Upper lobe of right lung (tissue), 1 donor: ENCODE measurements around the gene ADAMTSL1. TPM values are rescaled to one million over a fixed set of nuclear protein-coding genes. Genes with fewer than 3 reads are reported as not detected.
"Not testable (repeated sequence)": the region's sequence is repeated elsewhere in the genome, so short reads cannot be mapped to it uniquely, and the experiment has no call there.

ENCODE experiments used
- ATAC-seq: fragments of 200-7000 bp; cut with Tn5 transposase; one replicate; pipeline ENCODE4 v1.9.1; 2020; ENCODE audit warnings: mild to moderate bottlenecking, moderate library complexity
- DNase-seq: peaks from one replicate; pipeline ENCODE4 v3.0.0-alpha.2; 2020
- H3K27ac ChIP-seq: fragments of 200-600 bp; one replicate; pipeline ENCODE4 v1.8.0; 2022
- H3K27me3 ChIP-seq: fragments of 200-600 bp; one replicate; pipeline ENCODE4 v1.8.0; 2022; ENCODE audit warnings: mild to moderate bottlenecking
- H3K36me3 ChIP-seq: fragments of 200-600 bp; one replicate; pipeline ENCODE4 v1.8.0; 2022
- H3K4me1 ChIP-seq: fragments of 200-600 bp; one replicate; pipeline ENCODE4 v1.8.0; 2022
- H3K4me3 ChIP-seq: fragments of 200-600 bp; one replicate; pipeline ENCODE4 v1.8.0; 2022; ENCODE audit warnings: mild to moderate bottlenecking
- H3K9me3 ChIP-seq: fragments of 200-600 bp; one replicate; pipeline ENCODE4 v1.8.0; 2022
- CTCF ChIP-seq: fragments of 200-600 bp; IDR thresholded peaks from one replicate; pipeline ENCODE4 v1.8.0; 2022; ENCODE audit warnings: antibody characterized with exemption
- intact Hi-C: fragments of 100-400 bp; cut with DNase I; formaldehyde crosslinking; loops from one replicate; pipeline ENCODE4 v1.11.0; 2022
- total RNA-seq: library from RNA; stranded (reverse); fragmentation: NEBNext Ultra II Directional; extraction: Animal tissue kit (Norgen Biotek cat#: 25700); gene quantifications from one replicate; pipeline ENCODE4 v1.2.1, GENCODE V29; 2021
- donor health status: DM: no; HTN: yes; CAD: no; lungs with severe emphysema.

ADAMTSL1 gene
- total RNA-seq, 1 donor from 2014 or later: 7.3 TPM

GRCh38 chr9:18864516-18864915 lies 390.6 kb downstream of the ADAMTSL1 start:
- no peaks in the 10 kb centered on the region for H3K36me3 ChIP-seq
- no peak overlapping the region for H3K27ac ChIP-seq
- no peaks in the 10 kb centered on the region for H3K27me3 ChIP-seq
- no peak for DNase-seq
- no peak for ATAC-seq
- no peak overlapping the region for H3K4me3 ChIP-seq
- intact Hi-C loops: no loop called here
- H3K9me3 ChIP-seq: peaks cover 3% of the 10 kb centered on the region
- no peaks in the 10 kb centered on the region for H3K4me1 ChIP-seq
- TF ChIP-seq CTCF: no peak

GRCh38 chr9:18865542-18865941 lies 391.6 kb downstream of the ADAMTSL1 start:
- no peak overlapping the region for H3K27ac ChIP-seq
- no peak for ATAC-seq
- no peaks in the 10 kb centered on the region for H3K4me1 ChIP-seq
- peaks cover 8% of the 10 kb centered on the region for H3K9me3 ChIP-seq
- DNase-seq: no peak
- H3K4me3 ChIP-seq: no peak overlapping the region
- intact Hi-C loops: no loop called here
- no peaks in the 10 kb centered on the region for H3K27me3 ChIP-seq
- H3K36me3 ChIP-seq: no peaks in the 10 kb centered on the region
- TF ChIP-seq CTCF: no peak

GRCh38 chr9:18866121-18866831 lies 392.3 kb downstream of the ADAMTSL1 start:
- no peak for DNase-seq
- ATAC-seq: no peak
- intact Hi-C loops: no loop called here

GRCh38 chr9:18869725-18870124 lies 395.8 kb downstream of the ADAMTSL1 start:
- intact Hi-C loops: no loop called here
- ATAC-seq: no peak
- no peak for TF ChIP-seq CTCF

More at GRCh38 chr9:18866121-18866831, 392.3 kb downstream of the ADAMTSL1 start:
- no peak for TF ChIP-seq CTCF
- no peaks in the 10 kb centered on the region for H3K27me3 ChIP-seq
- H3K27ac ChIP-seq: no peak overlapping the region
- H3K36me3 ChIP-seq: no peaks in the 10 kb centered on the region
- no peaks in the 10 kb centered on the region for H3K4me1 ChIP-seq
- no peak overlapping the region for H3K4me3 ChIP-seq
- peaks cover 8% of the 10 kb centered on the region for H3K9me3 ChIP-seq

GRCh38 chr9:18874069-18874468 lies 400.1 kb downstream of the ADAMTSL1 start:
- intact Hi-C loops: no loop called here
- DNase-seq: no peak
- no peak overlapping the region for H3K27ac ChIP-seq
- H3K9me3 ChIP-seq: peaks cover 8% of the 10 kb centered on the region
- no peak for ATAC-seq
- H3K27me3 ChIP-seq: no peaks in the 10 kb centered on the region
- TF ChIP-seq CTCF: no peak
- H3K36me3 ChIP-seq: no peaks in the 10 kb centered on the region
- no peak overlapping the region for H3K4me3 ChIP-seq
- no peaks in the 10 kb centered on the region for H3K4me1 ChIP-seq

More at GRCh38 chr9:18869725-18870124, 395.8 kb downstream of the ADAMTSL1 start:
- H3K9me3 ChIP-seq: peaks cover 8% of the 10 kb centered on the region
- no peak overlapping the region for H3K4me3 ChIP-seq
- H3K36me3 ChIP-seq: no peaks in the 10 kb centered on the region
- no peaks in the 10 kb centered on the region for H3K27me3 ChIP-seq
- H3K4me1 ChIP-seq: no peaks in the 10 kb centered on the region
- DNase-seq: no peak
- no peak overlapping the region for H3K27ac ChIP-seq

- H3K4me1 ChIP-seq, H3K4me3 ChIP-seq, H3K27me3 ChIP-seq, ATAC-seq, DNase-seq, H3K36me3 ChIP-seq, intact Hi-C loops, H3K27ac ChIP-seq, H3K9me3 ChIP-seq: not testable (repeated sequence)
Measured at GRCh38 chr9:18874990-18875389, 401.0 kb downstream of the ADAMTSL1 start.
